ENCODE results near the gene GLB1L.

The GLB1L gene

DNA sequence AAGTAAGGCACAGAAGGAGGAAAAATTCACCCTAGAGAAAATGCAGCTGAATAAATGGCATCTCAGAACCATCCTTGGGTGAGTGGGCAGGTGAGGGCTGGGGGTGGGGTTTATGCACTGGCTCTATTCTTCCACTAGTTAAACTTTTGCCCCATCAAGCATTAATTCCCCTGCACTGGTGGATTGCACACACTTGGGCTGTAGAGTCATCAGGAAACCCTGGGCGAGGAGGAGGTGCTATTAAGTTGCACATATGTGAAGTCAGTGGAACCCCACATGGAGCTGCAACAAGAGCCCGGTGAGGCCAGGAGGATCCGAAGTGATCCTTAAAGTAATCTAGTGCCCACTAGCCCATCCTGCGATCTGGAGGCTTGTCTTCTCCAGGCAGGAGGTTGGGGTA, 27.1 kb upstream of the GLB1L start:
- in situ Hi-C loops (cut with HindIII; ENCODE audit: low pct_ligation_motif_present, low sequenced_read_pairs) = no loop called here
- TF ChIP-seq CTCF (IDR thresholded peaks at IDR 0.05; ENCODE audit: low read depth, low read length, missing control alignments) = no peak
- no peak for DNase-seq

GRCh38 chr2:219271021-219271420, 25.8 kb upstream of the GLB1L start:
- in situ Hi-C loops (cut with HindIII; ENCODE audit: low pct_ligation_motif_present, low sequenced_read_pairs) = no loop called here
- no peak for DNase-seq
- H3K36me3 ChIP-seq (replicated peaks) = no peaks in the 10 kb centered on the region
- no peak overlapping the region for H3K4me3 ChIP-seq (ENCODE audit: low read depth, low read length)
- no peak for TF ChIP-seq CTCF (IDR thresholded peaks at IDR 0.05; ENCODE audit: low read depth, low read length, missing control alignments)
- no peak overlapping the region for H3K27ac ChIP-seq
- H3K27me3 ChIP-seq (replicated peaks) = no peaks in the 10 kb centered on the region

More for the DNA sequence above, 27.1 kb upstream of the GLB1L start:
- H3K27me3 ChIP-seq (replicated peaks) = no peaks in the 10 kb centered on the region
- no peak overlapping the region for H3K4me3 ChIP-seq (ENCODE audit: low read depth, low read length)
- no peaks in the 10 kb centered on the region for H3K36me3 ChIP-seq (replicated peaks)
- no peak overlapping the region for H3K27ac ChIP-seq

- TF ChIP-seq CTCF (IDR thresholded peaks at IDR 0.05; ENCODE audit: low read depth, low read length, missing control alignments) = no peak
- Histone ChIP-seq H3K36me3 (replicated peaks) (no peaks in the 10 kb centered on the region), H3K4me3 (ENCODE audit: low read depth, low read length) (no peak overlapping the region), H3K27me3 (replicated peaks) (no peaks in the 10 kb centered on the region), H3K27ac (no peak overlapping the region)
- no peak for DNase-seq
- in situ Hi-C loops (cut with HindIII; ENCODE audit: low pct_ligation_motif_present, low sequenced_read_pairs) = no loop called here
Measured at GRCh38 chr2:219270055-219270372, 24.8 kb upstream of the GLB1L start.

DNA sequence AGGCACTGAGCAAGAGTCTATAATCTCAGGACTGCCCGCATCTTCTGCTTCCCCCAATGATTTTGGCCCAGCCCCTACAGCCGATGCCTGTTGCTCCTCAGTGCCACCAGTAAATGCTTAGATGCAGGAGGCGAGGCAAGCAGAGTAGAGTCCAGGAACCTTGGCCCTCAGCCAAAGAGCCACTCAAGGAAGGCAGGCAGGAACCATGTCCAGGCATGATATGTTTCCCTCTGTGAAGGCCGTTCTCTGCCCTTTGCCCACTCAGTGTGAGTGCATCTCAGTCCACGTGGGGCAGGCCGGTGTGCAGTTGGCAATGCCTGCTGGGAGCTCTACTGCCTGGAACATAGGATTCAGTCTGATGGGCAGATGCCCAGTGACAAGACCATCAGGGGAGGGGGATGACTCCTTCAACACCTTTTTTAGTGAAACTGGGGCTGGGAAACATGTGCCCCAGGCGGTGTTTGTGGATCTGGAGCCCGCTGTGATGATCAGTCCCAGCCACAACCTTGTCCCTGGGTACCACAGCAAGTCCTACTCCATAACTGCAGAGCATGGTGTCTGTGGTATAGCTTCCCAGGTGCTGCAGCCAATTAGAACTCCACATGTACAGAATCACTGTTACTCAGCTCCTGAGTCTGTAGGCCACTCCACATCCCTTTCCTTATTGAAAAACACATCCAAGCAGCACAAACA, 24.3 kb upstream of the GLB1L start:
- TF ChIP-seq CTCF (IDR thresholded peaks at IDR 0.05; ENCODE audit: low read depth, low read length, missing control alignments) = no peak
- no peak for DNase-seq
- Histone ChIP-seq H3K4me3 (ENCODE audit: low read depth, low read length) (no peak overlapping the region), H3K27ac (no peak overlapping the region), H3K27me3 (replicated peaks) (no peaks in the 10 kb centered on the region), H3K36me3 (replicated peaks) (no peaks in the 10 kb centered on the region)
- in situ Hi-C loops (cut with HindIII; ENCODE audit: low pct_ligation_motif_present, low sequenced_read_pairs) = no loop called here

DNA sequence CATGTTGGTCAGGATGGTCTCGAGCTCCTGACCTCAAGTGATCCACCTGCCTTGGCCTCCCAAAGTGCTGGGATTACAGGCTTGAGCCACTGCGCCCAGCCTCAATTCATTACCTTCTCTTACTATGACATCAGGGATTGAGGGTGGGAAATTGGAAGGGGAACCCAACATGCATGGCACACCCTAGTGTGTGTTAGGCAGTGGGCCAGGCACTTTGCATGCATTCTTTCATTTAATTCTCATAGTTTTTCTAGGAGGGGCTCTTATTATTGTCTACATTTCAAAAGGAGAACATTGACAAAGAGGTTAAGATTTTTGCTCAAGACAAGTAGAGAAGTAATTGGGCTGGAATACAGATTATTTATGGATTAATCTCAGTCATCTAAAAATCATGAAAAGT, 23.1 kb upstream of the GLB1L start:
- no peak for DNase-seq
- Histone ChIP-seq H3K4me3 (ENCODE audit: low read depth, low read length) (no peak overlapping the region), H3K27me3 (replicated peaks) (no peaks in the 10 kb centered on the region), H3K27ac (no peak overlapping the region), H3K36me3 (replicated peaks) (no peaks in the 10 kb centered on the region)
- in situ Hi-C loops (cut with HindIII; ENCODE audit: low pct_ligation_motif_present, low sequenced_read_pairs) = no loop called here
- TF ChIP-seq CTCF (IDR thresholded peaks at IDR 0.05; ENCODE audit: low read depth, low read length, missing control alignments) = no peak

DNA sequence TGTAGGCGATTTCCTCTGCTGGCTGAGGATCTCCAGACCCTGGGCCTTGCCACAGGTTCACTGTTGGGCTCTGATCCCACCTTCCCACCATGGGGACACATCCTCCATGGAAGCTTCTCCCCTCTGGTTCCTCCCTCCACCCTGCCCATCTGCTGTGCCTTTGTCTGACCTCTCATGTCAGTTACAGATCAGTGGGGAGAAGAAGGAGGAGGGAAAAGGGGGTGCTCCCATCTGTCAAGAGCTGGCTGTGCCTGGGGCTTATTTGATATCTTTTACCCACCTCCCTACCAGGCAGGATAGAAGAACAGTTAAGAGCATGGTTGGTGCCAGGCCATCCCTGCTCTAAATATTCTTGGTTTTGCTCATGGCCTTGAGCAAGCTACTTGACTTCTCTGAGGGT, 21.6 kb upstream of the GLB1L start:
- DNase-seq = no peak
- Histone ChIP-seq H3K36me3 (replicated peaks) (no peaks in the 10 kb centered on the region), H3K27ac (no peak overlapping the region), H3K4me3 (ENCODE audit: low read depth, low read length) (no peak overlapping the region), H3K27me3 (replicated peaks) (no peaks in the 10 kb centered on the region)
- no peak for TF ChIP-seq CTCF (IDR thresholded peaks at IDR 0.05; ENCODE audit: low read depth, low read length, missing control alignments)
- in situ Hi-C loops (cut with HindIII; ENCODE audit: low pct_ligation_motif_present, low sequenced_read_pairs) = no loop called here

Data from brain microvascular endothelial cell (primary cell).